Natural killer cell (primary cell): ENCODE data around the gene ENTPD1. TPM values are rescaled to one million over a fixed set of nuclear protein-coding genes. Genes with fewer than 3 reads are reported as not detected.

Source experiments
- ATAC-seq, 3 donors: fragments of 150-1000 bp in 2 of 3; fragments of 200-7000 bp in 1 of 3; cut with Tn5 transposase; 1 replicate in 1 of 3; 2 replicates in 2 of 3; pipeline ENCODE4 v1.10.0; 2021; ENCODE audit warnings: mild to moderate bottlenecking in 2 of 3, moderate library complexity in 2 of 3
- DNase-seq, 2 donors: peaks; one replicate each; pipeline versions ENCODE4 v3.0.0 to v3.0.0-alpha.2; 2013 to 2021; ENCODE audit warnings: mixed read lengths in 1 of 2
- H3K27ac ChIP-seq: one replicate; pipeline ENCODE4 v1.5.1; 2013; ENCODE audit warnings: mild to moderate bottlenecking, low read length
- H3K27me3 ChIP-seq: one replicate; pipeline ENCODE4 v1.6.1; 2013; ENCODE audit warnings: low read length; ENCODE audit not compliant: control insufficient read depth, insufficient read depth
- H3K36me3 ChIP-seq: one replicate; pipeline ENCODE4 v1.6.1; 2013; ENCODE audit warnings: low read length; ENCODE audit not compliant: control insufficient read depth, insufficient read depth
- H3K4me1 ChIP-seq: one replicate; pipeline ENCODE4 v1.6.1; 2013; ENCODE audit warnings: low read length; ENCODE audit not compliant: control insufficient read depth, insufficient read depth
- H3K4me3 ChIP-seq: one replicate; pipeline ENCODE4 v1.5.1; 2013; ENCODE audit warnings: low read length
- H3K9me3 ChIP-seq: one replicate; pipeline ENCODE4 v1.6.1; 2013; ENCODE audit warnings: low read length; ENCODE audit not compliant: control insufficient read depth, insufficient read depth
- H3K27ac Mint-ChIP-seq, 2 donors: one replicate each; pipeline ENCODE4 v1.8.0; 2022; ENCODE audit warnings: mild to moderate bottlenecking in 2 of 2, mixed read lengths in 2 of 2, moderate library complexity in 1 of 2
- H3K27me3 Mint-ChIP-seq, 2 donors: one replicate each; pipeline ENCODE4 v1.8.0; 2022; ENCODE audit warnings: low read depth in 2 of 2, mixed read lengths in 2 of 2
- H3K36me3 Mint-ChIP-seq: one replicate; pipeline ENCODE4 v1.8.0; 2022; ENCODE audit warnings: mixed read lengths
- H3K4me1 Mint-ChIP-seq, 2 donors: one replicate each; pipeline ENCODE4 v1.8.0; 2022; ENCODE audit warnings: mixed read lengths in 2 of 2
- H3K4me3 Mint-ChIP-seq: one replicate; pipeline ENCODE4 v1.8.0; 2022; ENCODE audit warnings: mild to moderate bottlenecking, moderate library complexity, mixed read lengths
- H3K9me3 Mint-ChIP-seq, 2 donors: one replicate each; pipeline ENCODE4 v1.8.0; 2022; ENCODE audit warnings: mixed read lengths in 2 of 2
- CTCF ChIP-seq: fragments of 200-600 bp; IDR thresholded peaks from one replicate; pipeline ENCODE4 v1.8.0; 2022; ENCODE audit warnings: antibody characterized with exemption
- WGBS: methylation state at CpG from one replicate; pipeline ENCODE4 v1.1.7; 2013; ENCODE audit warnings: missing lambda C conversion rate; ENCODE audit not compliant: insufficient coverage; 5-methylcytosine and 5-hydroxymethylcytosine counted together
- intact Hi-C: fragments of 100-400 bp; cut with micrococcal nuclease; formaldehyde crosslinking; loops from one replicate; pipeline ENCODE4 v1.14.2; 2022
- total RNA-seq, 4 donors: library from RNA; stranded (reverse); fragments of 120-200 nt in 1 of 4; gene quantifications; one replicate each; pipeline versions ENCODE4 v1.2.3 to v1.2.4, GENCODE V29; 2013 to 2022

ENTPD1 gene
- total RNA-seq, 3 donors from 2014 or later (not counting 1 experiment from before 2014, with no cell fraction given) = 1.3 to 6.2 (median 3.1) TPM

GRCh38 chr10:95864906-95865813 is 109.2 kb downstream of the ENTPD1 start:
- Histone ChIP-seq H3K4me3 (no peak overlapping the region), H3K9me3 (no peaks in the 10 kb centered on the region), H3K27ac (no peak overlapping the region), H3K36me3 (no peaks in the 10 kb centered on the region), H3K27me3 (no peaks in the 10 kb centered on the region), H3K4me1 (peaks cover 6% of the 10 kb centered on the region)
- ATAC-seq (peak; percentile 89 to 98 (median 97)), DNase-seq (peak; percentile 27 to 74)
- peak overlapping the region in 1 of 2 donors; percentile 78 for H3K27ac Mint-ChIP-seq
- WGBS = 28% methylated on average over 7 of the region's 7 CpGs
- no peaks in the 10 kb centered on the region for H3K27me3 Mint-ChIP-seq
- TF ChIP-seq CTCF = peak; percentile 65
- H3K4me3 Mint-ChIP-seq = no peak overlapping the region
- intact Hi-C loops = loop anchor here (1.0 to 5.0 kb wide), 2 partner anchors 171 to 433 kb away; no protein-coding TSS in a partner anchor
- peaks cover 6 to 7% of the 10 kb centered on the region in 2 donors for H3K4me1 Mint-ChIP-seq
- no peaks in the 10 kb centered on the region for H3K9me3 Mint-ChIP-seq
- no peaks in the 10 kb centered on the region for H3K36me3 Mint-ChIP-seq

GRCh38 chr10:95865814-95866466 is 110.0 kb downstream of the ENTPD1 start:
- no peaks in the 10 kb centered on the region for H3K36me3 ChIP-seq
- no peaks in the 10 kb centered on the region for H3K36me3 Mint-ChIP-seq
- DNase-seq (no peak), ATAC-seq (no peak)
- H3K27me3 Mint-ChIP-seq = no peaks in the 10 kb centered on the region
- peak overlapping the region in 1 of 2 donors; percentile 78 for H3K27ac Mint-ChIP-seq
- no peak overlapping the region for H3K4me3 Mint-ChIP-seq
- H3K27ac ChIP-seq = no peak overlapping the region
- H3K4me3 ChIP-seq = no peak overlapping the region
- 90% methylated on average over 6 of the region's 6 CpGs for WGBS
- H3K4me1 ChIP-seq = peaks cover 6% of the 10 kb centered on the region
- no peaks in the 10 kb centered on the region for H3K9me3 Mint-ChIP-seq
- no peak for TF ChIP-seq CTCF
- intact Hi-C loops = loop anchor here (1.0 to 5.0 kb wide), 2 partner anchors 172 to 434 kb away; no protein-coding TSS in a partner anchor
- peaks cover 6 to 7% of the 10 kb centered on the region in 2 donors for H3K4me1 Mint-ChIP-seq
- H3K9me3 ChIP-seq = no peaks in the 10 kb centered on the region
- no peaks in the 10 kb centered on the region for H3K27me3 ChIP-seq

GRCh38 chr10:95866467-95866842 is 110.5 kb downstream of the ENTPD1 start:
- H3K36me3 Mint-ChIP-seq = no peaks in the 10 kb centered on the region
- DNase-seq (no peak), ATAC-seq (no peak)
- H3K9me3 Mint-ChIP-seq = no peaks in the 10 kb centered on the region
- Histone ChIP-seq H3K27ac (no peak overlapping the region), H3K9me3 (no peaks in the 10 kb centered on the region), H3K36me3 (no peaks in the 10 kb centered on the region), H3K27me3 (no peaks in the 10 kb centered on the region), H3K4me1 (peaks cover 6% of the 10 kb centered on the region), H3K4me3 (no peak overlapping the region)
- no peak for TF ChIP-seq CTCF
- 94% methylated on average over 2 of the region's 2 CpGs for WGBS
- no peak overlapping the region for H3K4me3 Mint-ChIP-seq
- H3K27ac Mint-ChIP-seq = peak overlapping the region in 1 of 2 donors; percentile 78
- no peaks in the 10 kb centered on the region for H3K27me3 Mint-ChIP-seq
- H3K4me1 Mint-ChIP-seq = peaks cover 6 to 7% of the 10 kb centered on the region in 2 donors
- intact Hi-C loops = loop anchor here (5.0 kb wide), 1 partner anchor 434 kb away; no protein-coding TSS in a partner anchor
